GM23248 (cell line): ENCODE data around the gene CENPM. TPM values are rescaled to one million over a fixed set of nuclear protein-coding genes. Genes with fewer than 3 reads are reported as not detected.

Experiments used
- DNase-seq: peaks from one replicate; pipeline ENCODE4 v3.0.0-alpha.2; 2015
- H2AFZ ChIP-seq: fragments of 200-600 bp; sonication (generic); 2 replicates; pipeline ENCODE4 v1.6.1; 2016; ENCODE audit warnings: antibody characterized with exemption
- H3F3A ChIP-seq: fragments of 200-600 bp; sonication (generic); 2 replicates; pipeline ENCODE4 v1.6.1; 2016; ENCODE audit warnings: mild to moderate bottlenecking, antibody characterized with exemption, mixed run types; ENCODE audit not compliant: insufficient read depth
- H3K27ac ChIP-seq: fragments of 200-600 bp; sonication (generic); 2 replicates; pipeline ENCODE4 v1.5.1; 2016; ENCODE audit warnings: mild to moderate bottlenecking
- H3K27me3 ChIP-seq: fragments of 200-600 bp; sonication (generic); replicated peaks from 2 replicates; pipeline ENCODE4 v1.6.1; 2016; ENCODE audit warnings: mild to moderate bottlenecking; ENCODE audit not compliant: insufficient read depth
- H3K36me3 ChIP-seq: fragments of 200-600 bp; sonication (generic); 2 replicates; pipeline ENCODE4 v1.6.1; 2016; ENCODE audit warnings: low read depth, mild to moderate bottlenecking
- H3K4me1 ChIP-seq: fragments of 200-600 bp; sonication (generic); 2 replicates; pipeline ENCODE4 v1.6.1; 2016; ENCODE audit warnings: mild to moderate bottlenecking; ENCODE audit not compliant: insufficient read depth
- H3K4me2 ChIP-seq: fragments of 200-600 bp; sonication (generic); one replicate; pipeline ENCODE4 v1.6.1; 2016; ENCODE audit warnings: mild to moderate bottlenecking; ENCODE audit not compliant: unreplicated experiment
- H3K4me3 ChIP-seq: fragments of 200-600 bp; sonication (generic); 2 replicates; pipeline ENCODE4 v1.5.1; 2016; ENCODE audit warnings: mild to moderate bottlenecking
- H3K79me2 ChIP-seq: fragments of 200-600 bp; sonication (generic); 2 replicates; pipeline ENCODE4 v1.6.1; 2016; ENCODE audit warnings: mild to moderate bottlenecking; ENCODE audit not compliant: insufficient read depth
- H3K9ac ChIP-seq: fragments of 200-600 bp; sonication (generic); 2 replicates; pipeline ENCODE4 v1.6.1; 2016; ENCODE audit warnings: mild to moderate bottlenecking
- H3K9me2 ChIP-seq: fragments of 200-600 bp; sonication (generic); 2 replicates; pipeline ENCODE4 v1.6.1; 2016; ENCODE audit warnings: mixed run types, mild to moderate bottlenecking, moderate library complexity; ENCODE audit not compliant: insufficient read depth
- H3K9me3 ChIP-seq: fragments of 200-600 bp; sonication (generic); one replicate; pipeline ENCODE4 v1.6.1; 2017; ENCODE audit warnings: low read depth
- H4K20me1 ChIP-seq: fragments of 200-600 bp; sonication (generic); 2 replicates; pipeline ENCODE4 v1.6.0; 2016; ENCODE audit not compliant: insufficient read depth
- EZH2 ChIP-seq: fragments of 200-600 bp; sonication (generic); IDR thresholded peaks from 2 replicates; pipeline ENCODE4 v1.6.1; 2018; ENCODE audit warnings: antibody characterized with exemption, mild to moderate bottlenecking; ENCODE audit not compliant: insufficient read depth, poor library complexity, severe bottlenecking
- EZH2phosphoT487 ChIP-seq: fragments of 200-600 bp; sonication (generic); IDR thresholded peaks from 2 replicates; pipeline ENCODE4 v1.6.1; 2018; ENCODE audit warnings: antibody characterized with exemption, moderate library complexity, mild to moderate bottlenecking, low read depth; ENCODE audit not compliant: insufficient read depth
- WGBS, 2 experiments: methylation state at CpG; one replicate each; pipeline ENCODE4 v1.1.6; 2015 to 2017; ENCODE audit warnings: low lambda C conversion rate in 2 of 2, low coverage in 1 of 2; ENCODE audit errors: missing lambda C conversion rate in 2 of 2; 5-methylcytosine and 5-hydroxymethylcytosine counted together
- in situ Hi-C: fragments of 300-500 bp; cut with MboI; formaldehyde crosslinking; loops from 2 replicates; pipeline ENCODE4 v1.15.0; 2020
- polyA plus RNA-seq: library from polyadenylated mRNA; unstranded; fragments of >200 nt; fragmentation: Nextera tagmentation; extraction: Ambion mirVana; gene quantifications from 2 replicates; pipeline ENCODE4 v1.2.1, GENCODE V29; 2016
- total RNA-seq: library from RNA; depleted of rRNA; stranded (reverse); fragments of >200 nt; shearing (Covaris generic); gene quantifications from 2 replicates; pipeline ENCODE4 v1.2.3, GENCODE V29; 2014

Gene CENPM
- total and polyA plus RNA-seq, 2 experiments from 2014 or later, result 5.7 to 18.9 TPM

DNA sequence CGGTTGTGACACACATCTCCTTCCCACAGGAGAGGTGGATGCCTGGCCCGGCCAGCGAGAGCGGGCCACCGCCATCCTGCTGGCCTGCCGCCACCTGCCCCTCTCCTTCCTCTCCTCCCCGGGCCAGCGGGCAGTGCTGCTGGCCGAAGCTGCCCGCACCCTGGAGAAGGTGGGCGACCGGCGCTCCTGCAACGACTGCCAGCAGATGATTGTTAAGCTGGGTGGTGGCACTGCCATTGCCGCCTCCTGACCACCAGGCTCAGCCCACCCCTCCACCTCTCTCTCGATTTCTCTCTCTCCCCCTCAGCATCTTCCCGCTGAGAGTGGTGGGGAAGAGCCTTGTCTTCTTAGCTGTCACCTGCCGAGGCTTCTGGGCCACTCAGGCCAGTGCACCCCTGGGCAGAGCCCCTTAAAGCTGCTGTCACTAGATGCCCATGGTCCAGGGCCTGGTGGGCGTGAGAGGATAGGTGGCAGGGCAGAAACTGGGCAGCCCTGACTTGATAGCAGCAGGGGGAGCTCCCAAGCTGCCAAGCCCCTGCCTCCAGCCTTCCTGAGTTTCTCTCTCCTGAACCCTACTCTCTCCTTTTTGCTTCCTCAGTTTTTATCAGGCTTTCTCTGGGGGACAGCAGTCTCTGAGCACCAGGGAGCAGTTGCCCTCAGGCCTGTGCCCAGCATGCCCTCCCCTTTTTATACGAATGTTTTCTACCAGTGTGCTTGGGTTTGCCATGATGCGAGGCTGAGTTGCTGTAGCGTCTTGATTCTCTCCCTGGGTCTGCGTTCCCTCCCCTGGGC is 41.3 kb downstream of the CENPM start:
- Histone ChIP-seq H3F3A (no peaks in the 10 kb centered on the region), H4K20me1 (no peaks in the 10 kb centered on the region), H3K27ac (no peak overlapping the region), H3K79me2 (no peaks in the 10 kb centered on the region), H3K27me3 (peaks cover 4% of the 10 kb centered on the region), H3K4me2 (no peak overlapping the region), H3K9me3 (no peaks in the 10 kb centered on the region), H3K4me1 (no peaks in the 10 kb centered on the region), H3K9ac (no peak overlapping the region), H3K36me3 (no peaks in the 10 kb centered on the region), H2AFZ (no peak overlapping the region), H3K9me2 (no peaks in the 10 kb centered on the region), H3K4me3 (no peak overlapping the region)
- in situ Hi-C loops, result no loop called here
- 94 to 96% methylated on average over 23 of the region's 23 CpGs for WGBS, 2 experiments
- no peak for TF ChIP-seq EZH2phosphoT487
- no peak for TF ChIP-seq EZH2
- DNase-seq, result no peak

DNA sequence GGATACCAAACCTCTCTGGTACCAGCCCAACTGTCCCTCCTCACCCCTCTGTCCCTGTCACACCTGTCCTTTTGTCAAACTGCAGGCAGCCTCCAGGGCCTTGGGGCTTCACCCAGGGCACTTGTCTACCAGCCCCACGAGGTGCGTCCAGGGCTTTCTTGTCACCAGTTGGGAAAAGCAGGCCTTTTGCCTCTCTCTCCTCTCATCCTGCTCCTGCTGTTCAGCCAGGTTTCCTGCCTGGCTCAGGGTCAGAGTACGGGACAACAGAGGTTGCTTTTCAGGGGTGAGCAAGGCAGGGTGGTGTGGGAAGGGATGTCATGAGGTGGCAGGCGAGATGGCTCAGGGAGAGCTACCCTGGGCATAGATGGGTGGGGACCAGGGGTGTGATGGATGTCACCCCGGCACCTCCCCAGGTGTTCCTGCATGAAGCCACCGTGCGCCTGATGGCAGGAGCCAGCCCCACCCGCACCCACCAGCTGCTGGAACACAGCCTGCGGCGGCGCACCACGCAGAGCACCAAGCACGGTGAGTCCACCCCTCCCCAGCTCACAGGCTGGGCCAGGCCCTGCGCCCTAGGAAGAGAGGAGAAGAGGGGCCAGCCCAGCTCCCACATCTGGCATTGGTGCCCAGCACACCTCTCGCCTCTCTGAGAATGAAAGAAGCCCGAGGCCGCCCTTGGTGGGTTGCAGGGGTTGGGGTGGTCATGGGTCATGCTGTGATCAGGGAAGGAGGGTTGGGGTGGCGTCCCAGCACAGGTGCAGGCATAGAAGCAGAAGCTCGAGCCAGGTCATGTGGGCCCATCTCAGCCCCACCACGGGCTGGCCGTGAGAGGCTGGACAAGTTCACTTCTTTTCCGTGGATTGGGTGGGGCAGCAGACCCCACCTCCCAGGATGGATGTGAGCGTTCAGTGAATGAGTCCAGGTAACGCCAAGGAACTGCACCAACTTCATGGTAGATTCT is 42.2 kb downstream of the CENPM start:
- H3K9me3 ChIP-seq, result no peaks in the 10 kb centered on the region
- no peak overlapping the region for H3K4me3 ChIP-seq
- DNase-seq, result no peak
- no peaks in the 10 kb centered on the region for H3K9me2 ChIP-seq
- no peak overlapping the region for H2AFZ ChIP-seq
- in situ Hi-C loops, result no loop called here
- WGBS, 2 experiments, result 96 to 98% methylated on average over 21 to 24 of the region's 24 CpGs
- H4K20me1 ChIP-seq, result no peaks in the 10 kb centered on the region
- H3K9ac ChIP-seq, result no peak overlapping the region
- no peaks in the 10 kb centered on the region for H3K27me3 ChIP-seq
- no peaks in the 10 kb centered on the region for H3F3A ChIP-seq
- no peak overlapping the region for H3K27ac ChIP-seq
- H3K36me3 ChIP-seq, result peaks cover 2% of the 10 kb centered on the region; the same call in 1 of the 2 replicates
- no peaks in the 10 kb centered on the region for H3K79me2 ChIP-seq
- TF ChIP-seq EZH2phosphoT487, result no peak
- H3K4me2 ChIP-seq, result no peak overlapping the region
- H3K4me1 ChIP-seq, result no peaks in the 10 kb centered on the region

GRCh38 chr22:41902932-41903421 is 44.0 kb downstream of the CENPM start:
- Histone ChIP-seq H3K9me3 (no peaks in the 10 kb centered on the region), H3K79me2 (no peaks in the 10 kb centered on the region), H4K20me1 (no peaks in the 10 kb centered on the region), H3K27me3 (no peaks in the 10 kb centered on the region), H3K27ac (no peak overlapping the region), H2AFZ (no peak overlapping the region), H3F3A (no peaks in the 10 kb centered on the region), H3K9ac (no peak overlapping the region), H3K4me2 (no peak overlapping the region), H3K9me2 (no peaks in the 10 kb centered on the region), H3K4me3 (no peak overlapping the region), H3K4me1 (no peaks in the 10 kb centered on the region), H3K36me3 (peaks cover 5% of the 10 kb centered on the region; the same call in 1 of the 2 replicates)
- WGBS, 2 experiments, result 88 to 90% methylated on average over 13 to 15 of the region's 15 CpGs
- TF ChIP-seq EZH2 (no peak), EZH2phosphoT487 (no peak)
- DNase-seq, result no peak
- in situ Hi-C loops, result no loop called here

DNA sequence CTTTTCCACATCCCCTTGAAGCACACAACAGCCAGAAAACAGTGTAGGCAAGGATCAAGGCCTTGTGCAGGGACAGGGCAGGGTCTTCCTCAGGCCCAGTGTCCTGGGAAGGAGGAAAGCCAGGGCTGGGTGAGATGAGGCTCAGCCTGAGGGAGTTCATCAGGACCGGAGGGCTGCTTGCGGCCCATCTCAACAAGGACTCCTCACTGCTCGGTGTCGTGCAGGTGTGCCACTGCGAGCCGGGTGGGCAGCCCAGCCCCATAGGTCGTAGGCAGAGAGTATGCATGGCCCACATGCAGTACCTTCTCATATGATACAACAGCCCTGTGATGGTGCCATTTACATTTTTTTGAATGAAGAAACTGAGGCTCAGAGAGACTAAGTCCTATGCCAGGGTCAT is 44.9 kb downstream of the CENPM start:
- H3K4me3 ChIP-seq, result no peak overlapping the region
- TF ChIP-seq EZH2 (no peak), EZH2phosphoT487 (no peak)
- no peak overlapping the region for H3K9ac ChIP-seq
- H3K27ac ChIP-seq, result no peak overlapping the region
- no peak for DNase-seq
- H3K9me2 ChIP-seq, result no peaks in the 10 kb centered on the region
- 93 to 98% methylated on average over 7 of the region's 7 CpGs for WGBS, 2 experiments
- H3K79me2 ChIP-seq, result no peaks in the 10 kb centered on the region
- no peaks in the 10 kb centered on the region for H4K20me1 ChIP-seq
- no peaks in the 10 kb centered on the region for H3K4me1 ChIP-seq
- no peak overlapping the region for H3K4me2 ChIP-seq
- no peaks in the 10 kb centered on the region for H3K27me3 ChIP-seq
- H3K36me3 ChIP-seq, result peaks cover 5% of the 10 kb centered on the region; the same call in 1 of the 2 replicates
- H3F3A ChIP-seq, result no peaks in the 10 kb centered on the region
- in situ Hi-C loops, result no loop called here
- no peak overlapping the region for H2AFZ ChIP-seq
- H3K9me3 ChIP-seq, result no peaks in the 10 kb centered on the region
